Middle frontal gyrus (tissue), 1 donor: ENCODE data around the gene SPATA17.

ENCODE experiments used
- DNase-seq: peaks from one replicate; pipeline ENCODE4 v3.0.0-alpha.2; 2015; ENCODE audit warnings: low spot score; ENCODE audit errors: extremely low spot score

SPATA17 gene

DNA sequence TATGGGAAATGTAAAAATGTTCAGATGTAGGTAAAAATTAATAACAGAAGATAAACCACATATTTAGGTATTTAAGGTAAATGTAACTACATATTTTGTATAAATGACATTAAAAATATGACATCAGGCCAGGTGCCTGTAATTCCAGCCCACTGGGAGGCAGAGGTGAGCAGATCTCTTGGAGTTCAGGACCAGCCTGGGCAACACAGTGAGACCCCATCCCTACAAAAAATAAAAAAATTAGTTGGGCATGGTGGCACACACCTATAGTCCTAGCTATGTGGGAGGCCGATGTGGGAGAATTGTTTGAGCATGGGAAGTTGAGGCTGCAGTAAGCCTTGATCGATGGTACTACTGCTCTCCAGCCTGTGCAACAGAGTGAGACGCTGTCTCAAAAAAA lies 216.5 kb downstream of the SPATA17 start:
- DNase-seq, result no peak

DNA sequence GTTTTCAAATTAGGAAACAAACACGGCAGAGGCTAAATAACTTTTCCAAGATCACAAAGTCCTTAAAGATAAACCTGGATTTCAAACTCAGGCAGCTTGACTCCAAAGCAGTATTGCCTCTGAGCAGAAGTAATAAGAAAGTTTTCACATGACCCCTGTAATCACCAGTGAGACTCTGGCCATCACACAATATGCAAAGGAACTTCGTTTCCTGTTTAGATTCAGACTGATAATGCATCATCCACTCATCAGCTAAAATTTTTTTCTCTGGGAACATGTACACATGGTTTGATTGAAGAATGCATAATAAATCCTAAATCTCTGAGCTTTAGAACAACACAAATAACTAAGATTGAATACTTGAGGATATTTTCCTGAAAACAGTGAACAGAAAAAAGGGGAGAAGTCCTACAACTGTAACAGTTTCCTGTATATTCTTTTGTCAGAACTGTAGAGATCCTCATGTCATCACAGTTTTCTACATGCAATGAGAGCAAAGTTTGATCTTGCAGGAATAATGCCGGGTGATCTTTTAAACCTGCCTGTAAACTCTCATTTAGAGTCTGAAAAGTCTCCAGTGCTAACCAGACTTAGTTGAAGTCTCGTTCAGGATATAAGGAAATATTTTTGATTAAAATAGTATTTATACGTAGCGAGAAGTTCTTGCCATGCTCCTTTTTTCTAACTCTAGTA lies 225.3 kb downstream of the SPATA17 start:
- no peak for DNase-seq

DNA sequence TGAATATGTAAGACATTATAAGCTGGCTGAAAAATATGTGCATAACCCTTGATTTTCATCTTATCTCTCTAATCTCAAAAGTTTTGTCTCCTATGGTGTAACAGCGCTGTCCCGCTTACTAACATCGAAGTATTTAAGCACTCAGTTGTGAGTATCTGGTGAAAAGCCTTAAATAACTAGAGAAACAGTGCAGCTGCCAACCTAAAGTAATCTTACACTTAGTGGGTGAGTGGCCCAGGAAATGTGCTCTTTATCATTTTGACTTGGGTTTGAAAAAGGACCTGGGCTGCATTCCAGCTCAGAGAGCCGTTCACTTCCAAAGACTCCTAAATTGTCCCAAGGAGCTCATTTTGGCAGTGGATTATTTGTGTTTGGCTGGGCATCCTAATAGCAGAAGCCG lies 225.9 kb downstream of the SPATA17 start:
- no peak for DNase-seq

DNA sequence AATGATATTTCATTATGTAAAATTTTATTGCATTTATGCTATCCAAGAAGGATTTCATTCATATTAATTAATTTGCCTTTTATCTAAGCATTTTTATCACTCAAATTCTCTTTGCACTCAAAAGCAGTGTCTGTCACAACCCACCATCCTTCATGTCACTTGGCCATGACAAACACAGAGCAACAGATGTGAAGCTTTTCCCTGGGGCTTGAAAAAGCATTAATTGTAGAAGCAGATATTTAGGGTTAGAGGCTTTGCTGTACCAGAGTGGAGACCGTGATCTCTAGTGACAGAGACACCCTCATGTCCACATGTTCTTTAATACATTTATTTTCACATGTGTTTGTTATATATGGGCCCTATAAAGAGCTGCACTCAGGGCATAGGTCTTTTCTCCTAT lies 230.5 kb downstream of the SPATA17 start:
- DNase-seq, result no peak

DNA sequence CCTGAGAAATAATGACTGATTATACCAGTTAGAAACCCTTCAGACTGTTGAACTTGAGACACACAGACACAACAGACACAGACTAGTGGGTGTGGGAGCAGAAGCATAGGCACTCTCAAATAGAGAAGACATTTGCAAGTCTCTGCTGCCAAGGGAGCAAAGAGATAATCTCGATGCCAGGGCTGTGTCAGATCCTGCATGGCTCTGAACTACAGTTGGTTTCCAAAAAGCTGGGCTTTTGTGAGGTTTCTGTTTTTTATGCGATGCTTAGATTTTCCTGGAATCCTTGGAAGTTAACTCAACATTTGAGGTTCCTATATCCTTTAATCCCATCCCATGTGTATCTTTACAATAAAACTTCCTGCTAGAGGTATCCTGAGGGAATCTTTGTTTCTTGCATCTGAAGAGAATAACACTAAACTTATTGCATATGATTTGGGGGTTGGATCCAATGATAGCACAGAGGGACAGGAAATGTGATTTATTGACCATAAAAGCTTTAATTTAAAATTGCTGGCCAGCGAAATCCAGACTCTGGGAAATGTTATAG lies 236.4 kb downstream of the SPATA17 start:
- DNase-seq, result no peak

DNA sequence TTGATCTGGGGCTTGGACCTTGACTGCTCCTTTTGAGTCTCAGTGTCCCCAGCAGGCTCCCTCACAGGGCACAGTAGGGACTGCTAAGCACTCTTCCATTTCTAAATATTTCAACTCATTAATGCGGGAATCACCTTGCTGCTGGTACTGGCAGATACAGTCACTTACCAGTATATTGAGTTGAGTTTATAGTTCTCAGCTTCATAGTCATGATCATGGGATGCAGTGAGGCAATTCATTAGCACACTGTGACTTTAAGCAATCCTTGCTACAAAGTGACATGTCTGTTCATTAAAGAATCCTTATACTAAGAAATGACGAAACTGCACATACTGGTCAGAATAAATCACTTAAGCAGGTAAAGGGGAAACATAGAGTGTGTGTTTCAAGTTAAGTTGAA lies 240.8 kb downstream of the SPATA17 start:
- DNase-seq, result no peak

DNA sequence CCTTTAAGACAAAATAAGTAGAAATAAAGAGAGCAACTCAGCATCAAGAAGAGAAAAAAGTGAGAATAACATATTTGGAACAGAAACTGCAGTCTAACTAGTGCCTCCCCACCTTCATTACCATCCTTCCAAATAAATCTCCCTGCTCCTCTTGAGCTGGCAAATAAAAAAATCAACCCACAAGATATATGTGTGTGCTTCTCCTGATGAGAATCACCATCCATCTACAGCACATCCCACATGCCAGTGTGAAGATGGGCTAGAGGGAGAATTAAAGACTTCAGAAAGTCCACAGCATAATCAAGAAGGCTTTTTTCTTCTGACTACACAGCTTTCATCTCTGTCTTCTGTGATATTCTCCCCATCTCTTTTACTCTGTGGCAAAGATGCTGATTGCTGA lies 244.1 kb downstream of the SPATA17 start:
- DNase-seq, result no peak

DNA sequence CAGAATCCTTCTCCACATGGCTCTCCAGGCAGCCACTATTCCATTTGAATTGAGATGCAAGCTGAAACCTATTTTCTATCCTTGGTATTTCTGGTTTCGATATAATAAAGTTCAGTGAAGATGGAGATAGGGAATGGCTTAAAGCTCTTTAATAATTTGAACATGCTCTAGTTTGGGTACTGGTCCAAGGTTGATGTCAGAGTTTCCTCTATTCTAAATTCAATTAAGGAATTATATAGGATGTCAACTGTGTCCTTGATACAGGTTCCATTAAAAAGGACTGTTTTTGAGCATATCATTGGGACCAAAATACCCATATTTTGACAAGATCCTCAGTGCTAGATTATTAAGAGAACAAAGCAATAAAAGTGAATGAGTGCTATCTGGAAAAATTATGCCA lies 245.3 kb downstream of the SPATA17 start:
- DNase-seq, result no peak

DNA sequence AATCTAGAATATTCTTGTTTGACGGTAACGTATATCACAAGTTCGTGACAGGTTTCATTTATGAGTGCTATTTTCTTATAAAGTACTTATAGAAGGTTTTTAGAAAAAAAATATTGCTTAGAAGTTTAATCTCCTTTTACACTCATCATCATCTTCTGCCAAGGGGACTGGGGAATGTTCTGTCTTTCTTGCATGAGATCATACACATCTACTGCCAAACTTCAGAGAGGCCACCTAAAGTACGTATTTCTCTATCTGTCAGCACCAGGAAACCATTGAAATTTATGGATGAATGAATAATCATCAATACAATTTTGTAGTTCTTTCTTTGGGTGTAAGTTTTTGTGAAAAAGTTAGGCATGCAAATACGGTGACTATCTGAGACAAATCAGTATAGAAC lies 245.8 kb downstream of the SPATA17 start:
- DNase-seq, result no peak

DNA sequence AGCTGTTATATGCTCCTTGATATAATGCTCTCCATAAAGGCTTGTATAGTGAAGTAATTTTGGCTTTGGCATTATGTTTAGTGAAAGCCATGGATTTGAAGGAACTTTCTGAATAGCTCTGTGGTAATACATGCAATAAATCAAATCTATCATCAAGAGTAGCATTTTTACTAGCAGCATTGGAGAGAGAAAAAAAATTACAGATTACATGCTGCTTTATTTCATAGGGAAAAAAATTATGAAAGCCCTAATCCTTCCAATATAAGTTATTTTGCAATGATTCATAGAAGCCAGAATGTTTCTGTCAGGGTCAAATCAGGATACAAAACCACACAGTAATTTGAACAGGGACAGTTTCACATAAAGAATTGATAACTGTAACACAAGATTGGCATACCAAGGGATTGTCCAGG lies 250.0 kb downstream of the SPATA17 start:
- no peak for DNase-seq

DNA sequence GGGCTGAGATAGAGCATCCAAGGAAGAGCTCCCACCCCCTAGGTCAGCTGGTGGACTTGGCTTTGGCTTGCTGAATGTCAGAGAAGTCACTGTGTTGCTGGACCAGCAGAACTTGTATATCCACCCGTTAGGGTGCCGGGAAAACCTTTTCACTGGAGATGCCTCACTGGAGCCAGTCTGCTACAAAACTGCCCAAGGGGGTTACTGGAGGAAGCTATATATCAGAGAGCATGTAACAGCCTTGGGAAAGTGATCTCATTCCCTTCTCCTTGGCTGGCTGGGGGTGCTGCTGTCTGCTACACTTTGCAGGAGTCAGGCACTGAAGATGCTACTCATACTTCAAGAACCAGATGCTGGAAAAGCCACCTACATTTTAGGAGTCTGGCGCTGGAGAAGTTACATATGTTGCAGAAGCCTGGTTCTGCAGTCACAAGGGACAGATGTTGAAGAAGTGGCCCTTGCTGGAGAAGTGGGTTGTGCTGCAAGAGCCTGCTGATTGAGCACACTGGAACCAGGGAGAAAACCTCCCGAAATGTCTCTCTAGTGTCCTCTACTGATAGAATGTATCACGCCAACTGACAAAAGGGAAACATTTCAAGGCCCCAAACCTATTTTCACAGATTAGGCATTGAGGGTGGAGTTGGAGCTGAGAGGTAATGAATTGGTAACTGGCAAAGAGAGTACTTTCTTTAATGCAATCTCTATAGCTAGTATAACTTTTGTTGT lies 250.6 kb downstream of the SPATA17 start:
- DNase-seq, result no peak

DNA sequence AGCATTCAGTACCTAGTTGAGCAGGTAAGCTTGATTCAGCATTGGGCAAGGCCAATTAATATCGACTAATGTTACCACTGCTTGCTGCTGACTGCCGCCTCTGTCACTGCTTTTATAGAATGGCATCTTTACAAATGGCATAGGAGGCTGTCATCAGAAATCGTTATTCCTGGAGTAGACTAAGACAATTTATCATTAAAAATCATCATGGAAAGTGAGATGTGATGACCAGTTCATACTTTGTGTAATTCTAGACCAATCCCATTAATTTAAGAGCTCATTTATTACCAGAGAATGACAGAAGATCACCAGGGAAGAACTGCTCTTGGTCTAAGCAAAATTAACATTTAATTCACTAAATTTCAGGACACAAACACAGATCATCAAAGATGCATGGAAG lies 254.0 kb downstream of the SPATA17 start:
- DNase-seq, result no peak

DNA sequence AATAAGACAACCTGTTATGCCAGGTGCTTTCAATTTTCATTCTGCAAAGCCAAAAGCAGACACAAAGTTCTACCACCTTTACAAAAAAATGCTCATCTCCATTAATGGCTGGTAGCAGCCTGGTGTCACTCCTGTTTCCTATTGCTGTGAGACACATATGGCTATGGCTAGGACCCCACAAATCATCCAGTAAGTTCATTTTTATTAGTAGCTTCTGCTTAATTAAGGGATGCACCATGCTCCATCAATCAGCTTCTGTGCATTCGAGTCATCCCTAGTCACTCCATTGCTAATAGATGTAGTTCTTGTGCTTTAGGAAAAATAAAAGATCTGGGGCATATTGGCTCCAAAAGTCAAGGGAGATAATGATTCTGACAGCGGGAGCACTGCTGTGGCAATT lies 257.2 kb downstream of the SPATA17 start:
- no peak for DNase-seq

DNA sequence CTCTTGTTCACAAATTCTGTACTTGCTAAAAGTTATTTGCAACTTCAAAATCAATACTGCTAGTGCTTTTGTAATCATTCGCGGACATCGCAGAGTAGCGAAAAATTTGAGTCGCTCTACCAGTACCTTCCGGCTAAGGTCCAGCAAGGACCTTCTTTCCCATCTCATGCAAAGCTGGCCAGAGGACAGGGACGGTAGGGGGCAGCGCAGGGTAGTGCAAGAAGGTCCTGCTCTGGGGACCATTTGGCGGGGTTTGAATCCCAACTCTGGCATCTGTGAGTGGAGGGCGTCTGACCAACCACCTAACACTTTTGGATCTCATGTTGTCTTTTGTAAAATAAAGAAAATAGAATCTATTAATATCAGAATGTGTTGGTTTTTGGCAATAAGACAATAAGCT lies 258.3 kb downstream of the SPATA17 start:
- no peak for DNase-seq

DNA sequence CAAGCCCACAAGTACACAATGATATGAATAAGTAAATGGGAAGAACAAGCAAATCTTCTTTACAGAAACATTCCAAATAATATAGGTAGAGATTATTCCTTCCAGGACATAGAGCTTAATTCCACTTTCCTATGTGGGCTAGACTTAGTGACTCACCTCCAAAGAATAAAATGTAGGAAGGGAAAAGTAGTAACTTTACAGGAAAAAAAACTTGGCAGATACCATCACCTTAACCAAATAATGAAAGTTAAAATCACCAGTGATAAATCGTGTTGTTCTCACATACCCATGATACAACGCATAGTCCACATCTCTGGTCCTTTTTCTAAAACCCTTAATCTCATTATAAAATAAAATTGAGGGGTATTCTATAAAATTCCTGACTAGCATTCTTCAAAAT lies 260.8 kb downstream of the SPATA17 start:
- DNase-seq, result no peak

DNA sequence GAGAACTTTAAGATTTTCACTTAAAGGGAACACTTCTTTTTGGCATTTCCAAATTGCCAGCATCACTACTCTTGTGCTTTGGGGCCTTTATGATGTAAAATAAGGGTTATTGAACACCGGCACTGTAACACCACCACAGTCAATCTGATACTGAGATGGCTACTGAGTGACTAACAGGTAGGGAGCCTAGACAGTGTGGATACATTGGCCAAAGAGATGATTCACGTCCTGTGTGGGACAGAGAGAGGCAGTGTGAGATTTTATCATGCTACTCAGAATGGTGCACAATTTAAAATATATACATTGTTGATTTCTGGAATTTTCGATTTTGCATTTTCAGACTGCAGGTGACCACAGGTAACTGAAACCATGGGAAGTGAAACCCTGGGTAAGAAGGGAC lies 261.6 kb downstream of the SPATA17 start:
- DNase-seq, result no peak

DNA sequence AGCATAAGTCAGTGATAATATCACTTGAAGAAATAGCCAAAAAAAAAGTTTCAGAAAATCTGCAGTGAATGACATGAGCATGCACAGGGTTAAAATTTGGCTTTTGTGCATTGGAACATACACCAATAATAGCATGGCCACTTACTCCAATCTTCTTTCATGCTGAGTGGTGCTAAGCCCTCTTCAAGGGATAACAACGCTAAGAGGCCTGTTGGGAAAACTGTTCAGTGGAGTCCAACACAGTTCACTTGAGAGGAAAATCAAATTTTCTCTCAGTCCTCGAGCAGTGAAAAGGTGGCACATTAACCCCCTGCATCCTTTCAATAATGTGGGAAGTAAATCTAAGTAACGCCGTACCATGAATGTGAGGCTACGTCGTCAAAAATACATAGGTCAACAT lies 264.7 kb downstream of the SPATA17 start:
- no peak for DNase-seq

DNA sequence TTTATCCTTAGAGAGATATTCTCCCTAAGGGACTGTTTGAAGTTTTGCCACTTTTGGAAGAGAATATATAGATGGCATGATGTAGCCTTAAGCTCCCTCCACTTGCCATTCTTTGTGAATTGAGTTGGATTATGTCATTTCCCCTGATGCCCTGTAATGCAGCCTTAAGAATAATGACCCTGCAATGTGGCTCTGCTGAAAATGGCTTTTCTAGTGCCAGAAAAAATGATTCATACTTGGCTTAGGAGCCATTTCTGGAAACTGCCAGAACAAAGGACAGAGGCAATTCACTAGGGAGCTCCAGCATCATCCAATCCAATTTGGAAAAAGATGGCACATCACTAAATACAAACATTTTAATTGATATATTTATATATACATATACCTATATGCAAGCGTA lies 265.3 kb downstream of the SPATA17 start:
- no peak for DNase-seq

DNA sequence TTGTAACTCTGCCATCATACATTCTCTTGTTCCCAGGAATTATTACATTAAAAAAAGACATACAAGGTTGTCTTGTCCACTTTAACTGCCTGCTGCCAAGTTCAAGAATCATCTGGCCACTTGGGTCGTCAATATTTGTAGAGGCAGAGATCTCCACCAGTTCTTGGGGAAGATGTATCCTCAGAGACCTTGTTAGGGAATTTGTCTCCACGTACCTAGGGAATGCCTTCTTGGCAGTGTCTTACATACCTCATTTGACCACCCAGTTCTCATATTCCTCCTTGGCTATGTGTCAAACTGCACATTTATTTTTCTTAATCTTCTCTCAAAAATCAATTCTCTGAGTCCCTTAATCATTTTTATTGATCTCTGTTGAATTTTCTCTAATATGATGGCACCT lies 266.0 kb downstream of the SPATA17 start:
- no peak for DNase-seq

DNA sequence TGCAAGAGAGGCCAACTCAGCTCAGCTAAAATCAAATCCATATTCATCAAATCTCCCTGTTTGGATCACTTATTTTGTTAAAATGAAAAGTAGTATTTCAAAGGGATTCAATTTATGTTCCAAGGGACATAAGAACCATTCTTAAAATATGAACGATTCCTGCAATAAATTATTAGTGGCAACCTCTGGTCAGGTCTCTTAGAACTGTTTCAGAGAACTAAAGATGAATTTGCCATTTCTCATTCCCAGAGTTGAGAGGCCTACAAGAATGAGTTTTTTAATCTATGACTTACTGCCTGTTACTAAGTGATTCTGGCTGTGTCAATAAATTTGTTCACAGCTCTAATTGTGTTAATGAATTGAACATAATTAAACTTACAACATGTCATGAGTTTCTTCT lies 268.5 kb downstream of the SPATA17 start:
- DNase-seq, result no peak

DNA sequence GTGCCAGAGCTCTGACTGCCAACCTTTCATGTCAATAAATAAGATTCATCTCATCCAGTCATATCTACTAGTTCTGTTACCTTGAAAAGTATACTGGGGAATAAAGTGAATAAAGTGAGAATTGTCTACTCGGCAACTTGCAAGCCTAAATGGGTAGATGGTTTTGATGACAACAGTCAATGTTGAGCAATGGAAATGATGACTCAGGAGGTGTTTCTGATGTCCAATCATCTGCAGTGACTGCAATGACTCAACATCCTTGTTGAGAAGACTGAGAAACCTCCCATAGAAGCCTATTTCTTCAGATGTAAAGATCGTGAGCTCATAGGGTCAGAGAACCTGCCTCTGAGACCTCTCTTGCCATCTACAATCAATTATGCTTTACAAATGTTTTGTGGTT lies 276.4 kb downstream of the SPATA17 start:
- no peak for DNase-seq

DNA sequence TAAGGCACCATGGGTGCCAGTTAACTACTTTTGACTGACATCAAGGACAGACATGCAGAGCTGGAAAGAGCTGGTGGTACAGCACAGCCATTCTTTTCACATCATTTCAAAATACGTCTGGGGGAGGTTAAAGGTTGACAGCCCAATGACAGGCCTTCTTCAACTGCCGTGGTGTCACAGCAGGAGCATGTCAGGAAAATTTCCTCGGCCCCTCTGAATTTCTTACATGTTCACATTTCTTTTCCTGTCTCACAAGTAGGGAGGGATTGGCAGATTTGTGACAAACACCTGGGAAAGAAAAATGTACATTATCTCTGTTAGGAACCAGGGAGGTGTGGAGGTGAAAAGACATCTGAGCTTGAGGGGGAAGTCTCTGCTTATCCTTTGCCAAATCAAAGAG lies 279.1 kb downstream of the SPATA17 start:
- no peak for DNase-seq

DNA sequence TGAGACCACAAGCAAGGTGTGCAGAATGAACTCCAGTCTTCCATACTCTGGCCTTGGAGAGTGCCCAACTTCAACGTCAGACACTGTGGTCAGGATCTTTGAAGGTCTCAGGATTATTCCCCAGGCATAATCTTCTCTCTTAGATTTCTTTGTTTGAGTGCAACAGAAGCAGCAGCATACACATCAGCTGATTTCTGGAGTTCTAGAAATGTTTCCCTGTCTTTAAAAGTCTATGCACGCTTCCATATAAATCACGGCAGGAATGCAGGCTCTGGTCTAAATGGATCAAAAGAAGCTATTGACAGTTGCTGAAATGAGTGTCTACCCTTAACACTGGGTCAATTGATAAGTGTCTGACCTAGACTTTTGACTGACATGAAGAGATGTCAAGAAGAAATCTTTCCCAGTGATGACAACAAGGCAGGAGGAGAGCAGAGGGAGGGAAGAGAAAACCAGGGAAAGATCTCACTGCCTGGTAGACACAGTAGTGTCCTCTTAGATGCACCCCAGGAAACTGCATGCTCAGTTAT lies 279.7 kb downstream of the SPATA17 start:
- DNase-seq, result no peak
